ENCODE results near the gene PTPRZ1. TPM values are rescaled to one million over a fixed set of nuclear protein-coding genes. Genes with fewer than 3 reads are reported as not detected.

The PTPRZ1 gene
- polyA plus RNA-seq, 1 of the 3 experiments (the other 2 are of a cell fraction) = not detected

GRCh38 chr7:122092964-122093797 lies 220.2 kb downstream of the PTPRZ1 start (continued):
- TF ChIP-seq RCOR1 (IDR thresholded peaks at IDR 0.05; ENCODE audit: low read length) = no peak
- TF ChIP-seq, protein P1, sequence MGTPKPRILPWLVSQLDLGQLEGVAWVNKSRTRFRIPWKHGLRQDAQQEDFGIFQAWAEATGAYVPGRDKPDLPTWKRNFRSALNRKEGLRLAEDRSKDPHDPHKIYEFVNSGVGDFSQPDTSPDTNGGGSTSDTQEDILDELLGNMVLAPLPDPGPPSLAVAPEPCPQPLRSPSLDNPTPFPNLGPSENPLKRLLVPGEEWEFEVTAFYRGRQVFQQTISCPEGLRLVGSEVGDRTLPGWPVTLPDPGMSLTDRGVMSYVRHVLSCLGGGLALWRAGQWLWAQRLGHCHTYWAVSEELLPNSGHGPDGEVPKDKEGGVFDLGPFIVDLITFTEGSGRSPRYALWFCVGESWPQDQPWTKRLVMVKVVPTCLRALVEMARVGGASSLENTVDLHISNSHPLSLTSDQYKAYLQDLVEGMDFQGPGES (IDR thresholded peaks at IDR 0.05; ENCODE audit: low read depth, low read length) = no peak
- no peak for TF ChIP-seq GABPA (IDR thresholded peaks at IDR 0.05; ENCODE audit: low read depth)
- TF ChIP-seq MEF2A (IDR thresholded peaks at IDR 0.05; ENCODE audit: borderline replicate concordance, low read depth) = no peak
- TF ChIP-seq RXRA (IDR thresholded peaks at IDR 0.05; ENCODE audit: borderline replicate concordance, low read depth) = no peak
- TF ChIP-seq RAD21 (IDR thresholded peaks at IDR 0.05; ENCODE audit: low read length) = peak; percentile 71
- TF ChIP-seq JUND (IDR thresholded peaks at IDR 0.05) = no peak
- no peak for TF ChIP-seq FOXJ3 (CRISPR knock-in tag; IDR thresholded peaks at IDR 0.05)
- TF ChIP-seq NRF1 (IDR thresholded peaks at IDR 0.05; ENCODE audit: low read depth, low read length) = no peak
- TF ChIP-seq TEAD4 (IDR thresholded peaks at IDR 0.05; ENCODE audit: borderline replicate concordance, insufficient read depth) = no peak

GRCh38 chr7:122094549-122094948 lies 221.6 kb downstream of the PTPRZ1 start:
- H2AFZ ChIP-seq (ENCODE audit: low read depth) = no peak overlapping the region
- no peak for DNase-seq
- no peaks in the 10 kb centered on the region for H3K36me3 ChIP-seq (replicated peaks in 1 of 2; ENCODE audit: control insufficient read depth in 1 of 2, insufficient read depth in 2 of 2, low read length in 1 of 2)
- no peaks in the 10 kb centered on the region for H3K79me2 ChIP-seq (ENCODE audit: insufficient read depth)
- H3K9me3 ChIP-seq = no peaks in the 10 kb centered on the region
- ChIA-PET POLR2A (no interaction called here), CTCF (interaction anchor here (1.1 to 1.3 kb wide), 4 partner anchors 9 to 316 kb away, joined by 3 to 4 read pairs (median 4); no protein-coding TSS in a partner anchor)
- 10% methylated on average over 1 of the region's 1 CpG for WGBS (ENCODE audit: low lambda C conversion rate)
- H3K4me1 ChIP-seq (ENCODE audit: control insufficient read depth in 1 of 2, insufficient read depth in 2 of 2, low read depth in 1 of 2, low read length in 1 of 2) = no peaks in the 10 kb centered on the region
- TF ChIP-seq RFX5 (IDR thresholded peaks at IDR 0.05; ENCODE audit: low read length) (peak; percentile 62; the same call in 1 of the 2 replicates), RXRA (IDR thresholded peaks at IDR 0.05; ENCODE audit: borderline replicate concordance, low read depth) (no peak), EZH2phosphoT487 (IDR thresholded peaks at IDR 0.05; ENCODE audit: borderline replicate concordance, low read depth) (no peak), GABPA (IDR thresholded peaks at IDR 0.05; ENCODE audit: low read depth) (no peak), FOSL2 (IDR thresholded peaks at IDR 0.05; ENCODE audit: borderline replicate concordance, low read depth) (no peak), SMC3 (IDR thresholded peaks at IDR 0.05; ENCODE audit: low read depth, low read length) (no peak)
- H3K9ac ChIP-seq = no peak overlapping the region
- H4K20me1 ChIP-seq (ENCODE audit: insufficient read depth) = no peaks in the 10 kb centered on the region
- no peak overlapping the region for H3K4me3 ChIP-seq (ENCODE audit: low read depth in 2 of 2, low read length in 1 of 2)
- H3K9me2 ChIP-seq = no peaks in the 10 kb centered on the region
- no peak overlapping the region for H3K4me2 ChIP-seq
- H3K27ac ChIP-seq (ENCODE audit: low read depth in 2 of 2, low read length in 1 of 2) = no peak overlapping the region
- H3K27me3 ChIP-seq (ENCODE audit: insufficient read depth) = no peaks in the 10 kb centered on the region
- no peaks in the 10 kb centered on the region for H3F3A ChIP-seq (replicated peaks; ENCODE audit: insufficient read depth)

GRCh38 chr7:122095642-122096041 lies 222.7 kb downstream of the PTPRZ1 start:
- Histone ChIP-seq H3K36me3 (replicated peaks in 1 of 2; ENCODE audit: control insufficient read depth in 1 of 2, insufficient read depth in 2 of 2, low read length in 1 of 2) (no peaks in the 10 kb centered on the region), H3F3A (replicated peaks; ENCODE audit: insufficient read depth) (no peaks in the 10 kb centered on the region), H2AFZ (ENCODE audit: low read depth) (no peak overlapping the region), H3K4me2 (no peak overlapping the region), H3K4me3 (ENCODE audit: low read depth in 2 of 2, low read length in 1 of 2) (no peak overlapping the region), H3K9ac (no peak overlapping the region), H3K79me2 (ENCODE audit: insufficient read depth) (no peaks in the 10 kb centered on the region), H4K20me1 (ENCODE audit: insufficient read depth) (no peaks in the 10 kb centered on the region), H3K27ac (ENCODE audit: low read depth in 2 of 2, low read length in 1 of 2) (no peak overlapping the region), H3K9me2 (no peaks in the 10 kb centered on the region), H3K9me3 (no peaks in the 10 kb centered on the region), H3K27me3 (ENCODE audit: insufficient read depth) (no peaks in the 10 kb centered on the region), H3K4me1 (ENCODE audit: control insufficient read depth in 1 of 2, insufficient read depth in 2 of 2, low read depth in 1 of 2, low read length in 1 of 2) (no peaks in the 10 kb centered on the region)
- POLR2A ChIA-PET = no interaction called here
- no peak for DNase-seq
- 10% methylated on average over 4 of the region's 4 CpGs for whole genome bisulfite sequencing (ENCODE audit: low lambda C conversion rate)
- TF ChIP-seq SMC3 (IDR thresholded peaks at IDR 0.05; ENCODE audit: low read depth, low read length) (no peak), SIN3A (IDR thresholded peaks at IDR 0.05; ENCODE audit: borderline replicate concordance, low read depth, low read length) (no peak)
- CTCF ChIA-PET = interaction anchor here (1.1 to 1.2 kb wide), 2 partner anchors 9 to 317 kb away, joined by 3 to 4 read pairs; no protein-coding TSS in a partner anchor
